CD14-positive monocyte (primary cell): Measurements from ENCODE around the gene MYO3B. TPM values are rescaled to one million over a fixed set of nuclear protein-coding genes. Genes with fewer than 3 reads are reported as not detected.

Experiments used
- DNase-seq, 3 donors: peaks; one replicate each; pipeline ENCODE4 v3.0.0-alpha.2; 2011 to 2022
- H2AFZ ChIP-seq: 2 replicates; pipeline ENCODE4 v1.6.0; 2012; ENCODE audit warnings: mild to moderate bottlenecking, low read depth, low read length, inconsistent platforms; ENCODE audit not compliant: insufficient read depth, poor library complexity, severe bottlenecking
- H3K27ac ChIP-seq, 2 donors: 1 replicate in 1 of 2; 2 replicates in 1 of 2; pipeline ENCODE4 v1.5.1; 2012 to 2013; ENCODE audit warnings: low read length in 2 of 2, control low read depth in 1 of 2, inconsistent platforms in 1 of 2, low read depth in 1 of 2, mild to moderate bottlenecking in 1 of 2
- H3K27me3 ChIP-seq, 2 donors: one replicate each; pipeline versions ENCODE4 v1.6.0 to v1.6.1; 2011 to 2013; ENCODE audit warnings: low read length in 2 of 2; ENCODE audit not compliant: control insufficient read depth in 2 of 2, insufficient read depth in 2 of 2
- H3K36me3 ChIP-seq, 2 donors: replicated peaks in 1 of 2; 1 replicate in 1 of 2; 2 replicates in 1 of 2; pipeline versions ENCODE4 v1.5.1 to v1.6.1; 2012 to 2013; ENCODE audit warnings: low read length in 2 of 2, control low read depth in 1 of 2, inconsistent platforms in 1 of 2, mild to moderate bottlenecking in 1 of 2; ENCODE audit not compliant: insufficient read depth in 2 of 2, control insufficient read depth in 1 of 2
- H3K4me1 ChIP-seq, 2 donors: 1 replicate in 1 of 2; 2 replicates in 1 of 2; pipeline versions ENCODE4 v1.5.1 to v1.6.1; 2012 to 2013; ENCODE audit warnings: low read length in 2 of 2, control low read depth in 1 of 2, inconsistent platforms in 1 of 2, mild to moderate bottlenecking in 1 of 2, moderate library complexity in 1 of 2; ENCODE audit not compliant: insufficient read depth in 2 of 2, control insufficient read depth in 1 of 2
- H3K4me2 ChIP-seq: replicated peaks from 2 replicates; pipeline ENCODE3; 2012; ENCODE audit warnings: low read length, moderate library complexity, mild to moderate bottlenecking; ENCODE audit not compliant: poor library complexity, severe bottlenecking; ENCODE audit errors: extremely low read depth
- H3K4me3 ChIP-seq, 3 experiments: fragments of 200-600 bp in 1 of 3; sonication (generic) in 1 of 3; replicated peaks in 1 of 3; 1 replicate in 2 of 3; 2 replicates in 1 of 3; pipeline ENCODE4 v1.5.1; 2011 to 2013; ENCODE audit warnings: low read length in 3 of 3, mild to moderate bottlenecking in 3 of 3, control low read depth in 2 of 3, low read depth in 2 of 3, inconsistent platforms in 1 of 3, moderate library complexity in 1 of 3
- H3K79me2 ChIP-seq: 2 replicates; pipeline ENCODE4 v1.6.0; 2012; ENCODE audit warnings: mild to moderate bottlenecking, control low read depth, inconsistent platforms, low read length, moderate library complexity; ENCODE audit not compliant: insufficient read depth
- H3K9ac ChIP-seq: 2 replicates; pipeline ENCODE4 v1.6.0; 2017; ENCODE audit warnings: low read length, mild to moderate bottlenecking; ENCODE audit not compliant: insufficient read depth, poor library complexity, severe bottlenecking
- H3K9me3 ChIP-seq, 2 donors: replicated peaks in 1 of 2; 1 replicate in 1 of 2; 2 replicates in 1 of 2; pipeline versions ENCODE4 v1.5.1 to v1.6.1; 2012 to 2013; ENCODE audit warnings: low read length in 2 of 2, control low read depth in 1 of 2; ENCODE audit not compliant: control insufficient read depth in 1 of 2, insufficient read depth in 1 of 2
- H4K20me1 ChIP-seq: 2 replicates; pipeline ENCODE4 v1.6.0; 2012; ENCODE audit warnings: mild to moderate bottlenecking, low read length, control low read depth, moderate library complexity; ENCODE audit not compliant: insufficient read depth
- H3K27ac Mint-ChIP-seq, 7 donors: one replicate each; pipeline ENCODE4 v1.8.0; 2020; ENCODE audit warnings: mild to moderate bottlenecking in 7 of 7, mixed read lengths in 7 of 7, moderate library complexity in 6 of 7, inconsistent platforms in 2 of 7
- H3K27me3 Mint-ChIP-seq, 3 donors: one replicate each; pipeline ENCODE4 v1.8.0; 2021 to 2022; ENCODE audit warnings: low read depth in 3 of 3, mild to moderate bottlenecking in 3 of 3, mixed read lengths in 3 of 3, moderate library complexity in 3 of 3, inconsistent platforms in 1 of 3
- H3K36me3 Mint-ChIP-seq, 2 donors: one replicate each; pipeline ENCODE4 v1.8.0; 2020; ENCODE audit warnings: mixed read lengths in 2 of 2, inconsistent platforms in 1 of 2, mild to moderate bottlenecking in 1 of 2
- H3K4me1 Mint-ChIP-seq: one replicate; pipeline ENCODE4 v1.8.0; 2020; ENCODE audit warnings: mild to moderate bottlenecking, mixed read lengths
- H3K4me3 Mint-ChIP-seq, 2 donors: one replicate each; pipeline ENCODE4 v1.8.0; 2020; ENCODE audit warnings: mild to moderate bottlenecking in 2 of 2, mixed read lengths in 2 of 2, moderate library complexity in 1 of 2
- H3K9me3 Mint-ChIP-seq, 7 donors: one replicate each; pipeline ENCODE4 v1.8.0; 2020 to 2022; ENCODE audit warnings: mixed read lengths in 7 of 7, mild to moderate bottlenecking in 6 of 7, moderate library complexity in 6 of 7, inconsistent platforms in 2 of 7
- WGBS: methylation state at CpG from one replicate; pipeline ENCODE4 v1.1.5; 2013; ENCODE audit warnings: missing lambda C conversion rate; ENCODE audit not compliant: insufficient coverage; 5-methylcytosine and 5-hydroxymethylcytosine counted together
- intact Hi-C, 2 donors: fragments of 100-400 bp; cut with micrococcal nuclease; formaldehyde crosslinking; loops; one replicate each; pipeline versions ENCODE4 v1.15.0 to v1.15.1; 2023
- polyA plus RNA-seq, 3 donors: library from polyadenylated mRNA; depleted of rRNA in 1 of 3; unstranded in 2 of 3; stranded (reverse) in 1 of 3; fragments of 300-500 nt in 2 of 3; fragments of >200 nt in 1 of 3; fragmentation: Illumina TruSeq in 2 of 3; gene quantifications; 1 replicate in 2 of 3; 2 replicates in 1 of 3; pipeline ENCODE4 v1.2.3, GENCODE V29; 2012 to 2021
- TF ChIP-seq, protein P1 (sequence below): fragments of 200-600 bp; IDR thresholded peaks from one replicate; pipeline ENCODE4 v1.8.0; 2022; ENCODE audit warnings: antibody characterized with exemption, mild to moderate bottlenecking

Gene MYO3B
- polyA plus RNA-seq, 3 donors, result not detected

DNA sequence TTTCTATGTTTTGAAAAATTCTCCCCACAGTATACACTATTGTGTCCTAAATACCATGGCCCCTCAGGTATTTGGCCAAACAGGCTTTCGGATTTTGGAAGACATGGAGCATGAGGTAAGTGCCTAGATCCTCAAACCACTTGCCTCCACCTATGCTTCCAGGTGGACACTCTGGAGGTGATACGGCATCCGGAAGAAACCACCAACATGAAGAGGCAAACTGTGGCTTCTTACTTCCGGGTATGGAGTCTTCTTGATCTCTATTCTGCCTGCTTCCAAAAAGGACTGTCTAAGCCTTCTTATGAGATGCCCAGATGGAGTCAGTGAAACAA, 285.2 kb downstream of the MYO3B start:
- Histone ChIP-seq H3K27ac (no peak overlapping the region), H2AFZ (no peak overlapping the region), H3K9ac (no peak overlapping the region), H3K27me3 (no peaks in the 10 kb centered on the region), H3K4me3 (no peak overlapping the region), H4K20me1 (no peaks in the 10 kb centered on the region), H3K4me2 (no peak overlapping the region), H3K4me1 (no peaks in the 10 kb centered on the region), H3K9me3 (peaks cover 0 to 10% of the 10 kb centered on the region in 2 donors), H3K79me2 (no peaks in the 10 kb centered on the region), H3K36me3 (no peaks in the 10 kb centered on the region)
- Mint-ChIP-seq H3K9me3 (peaks cover 0 to 6% (median 3%) of the 10 kb centered on the region in 7 donors), H3K36me3 (no peaks in the 10 kb centered on the region), H3K4me3 (no peak overlapping the region), H3K27ac (no peak overlapping the region), H3K4me1 (no peaks in the 10 kb centered on the region), H3K27me3 (peaks cover 0 to 4% (median 3%) of the 10 kb centered on the region in 3 donors)
- TF ChIP-seq, protein P1, sequence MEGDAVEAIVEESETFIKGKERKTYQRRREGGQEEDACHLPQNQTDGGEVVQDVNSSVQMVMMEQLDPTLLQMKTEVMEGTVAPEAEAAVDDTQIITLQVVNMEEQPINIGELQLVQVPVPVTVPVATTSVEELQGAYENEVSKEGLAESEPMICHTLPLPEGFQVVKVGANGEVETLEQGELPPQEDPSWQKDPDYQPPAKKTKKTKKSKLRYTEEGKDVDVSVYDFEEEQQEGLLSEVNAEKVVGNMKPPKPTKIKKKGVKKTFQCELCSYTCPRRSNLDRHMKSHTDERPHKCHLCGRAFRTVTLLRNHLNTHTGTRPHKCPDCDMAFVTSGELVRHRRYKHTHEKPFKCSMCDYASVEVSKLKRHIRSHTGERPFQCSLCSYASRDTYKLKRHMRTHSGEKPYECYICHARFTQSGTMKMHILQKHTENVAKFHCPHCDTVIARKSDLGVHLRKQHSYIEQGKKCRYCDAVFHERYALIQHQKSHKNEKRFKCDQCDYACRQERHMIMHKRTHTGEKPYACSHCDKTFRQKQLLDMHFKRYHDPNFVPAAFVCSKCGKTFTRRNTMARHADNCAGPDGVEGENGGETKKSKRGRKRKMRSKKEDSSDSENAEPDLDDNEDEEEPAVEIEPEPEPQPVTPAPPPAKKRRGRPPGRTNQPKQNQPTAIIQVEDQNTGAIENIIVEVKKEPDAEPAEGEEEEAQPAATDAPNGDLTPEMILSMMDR, result no peak
- no peak for DNase-seq
- intact Hi-C loops, result no loop called here
- WGBS, result 100% methylated on average over 2 of the region's 4 CpGs

DNA sequence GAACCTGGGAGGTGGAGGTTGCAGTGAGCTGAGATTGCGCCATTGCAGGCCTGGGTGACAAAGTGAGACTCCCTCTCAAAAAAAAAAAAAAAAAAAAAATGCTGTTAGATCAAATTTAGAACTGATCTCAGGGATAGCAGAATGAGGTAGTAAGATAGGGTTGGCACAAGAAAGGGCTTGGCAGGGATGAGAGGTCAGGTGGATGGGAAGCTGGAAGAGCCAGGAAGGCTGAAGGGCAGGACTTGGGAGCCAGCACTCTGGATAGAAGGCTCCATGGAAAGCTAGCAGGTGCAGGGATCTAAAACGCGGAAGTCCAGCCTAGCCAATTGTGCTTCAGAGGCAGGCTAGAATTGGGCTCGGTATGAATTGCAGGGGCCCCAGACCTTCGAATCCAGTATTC, 286.3 kb downstream of the MYO3B start:
- Histone ChIP-seq H3K9ac (no peak overlapping the region), H3K36me3 (no peaks in the 10 kb centered on the region), H3K79me2 (no peaks in the 10 kb centered on the region), H3K27me3 (no peaks in the 10 kb centered on the region), H3K4me1 (no peaks in the 10 kb centered on the region), H3K9me3 (peaks cover 0 to 9% of the 10 kb centered on the region in 2 donors), H3K27ac (no peak overlapping the region), H3K4me2 (no peak overlapping the region), H3K4me3 (no peak overlapping the region), H2AFZ (no peak overlapping the region), H4K20me1 (no peaks in the 10 kb centered on the region)
- no peak for DNase-seq
- Mint-ChIP-seq H3K4me3 (no peak overlapping the region), H3K9me3 (peaks cover 0 to 5% (median under 1%) of the 10 kb centered on the region in 7 donors), H3K27me3 (peaks cover 0 to 4% (median 2%) of the 10 kb centered on the region in 3 donors), H3K36me3 (no peaks in the 10 kb centered on the region), H3K27ac (no peak overlapping the region), H3K4me1 (no peaks in the 10 kb centered on the region)
- intact Hi-C loops, result no loop called here
- WGBS, result 100% methylated on average over 4 of the region's 5 CpGs
- TF ChIP-seq, protein P1, result no peak
